Measurements from ENCODE around the gene MAGI2. TPM values are rescaled to one million over a fixed set of nuclear protein-coding genes. Genes with fewer than 3 reads are reported as not detected.

Gene MAGI2
- total and polyA plus RNA-seq, 2 donors (not counting 3 experiments of a cell fraction or from before 2014, with no cell fraction given), result 0.28 to 6.0 TPM

- Histone ChIP-seq H3K36me3 (ENCODE audit: control insufficient read depth in 2 of 2, extremely low read depth in 1 of 2, insufficient read depth in 2 of 2, low read length in 2 of 2) (no peaks in the 10 kb centered on the region), H3K4me3 (replicated peaks in 1 of 3; ENCODE audit: insufficient read depth in 1 of 3, low read depth in 1 of 3, low read length in 3 of 3) (no peak overlapping the region), H3K27ac (ENCODE audit: insufficient read depth, low read depth, low read length) (no peak overlapping the region), H4K20me1 (replicated peaks; ENCODE audit: control insufficient read depth, extremely low read depth, insufficient read depth, low read length) (no peaks in the 10 kb centered on the region), H3K9me1 (replicated peaks; ENCODE audit: control insufficient read depth, extremely low read depth, insufficient read depth, low read length) (no peaks in the 10 kb centered on the region), H3K9me3 (replicated peaks; ENCODE audit: control insufficient read depth, insufficient read depth, low read length) (no peaks in the 10 kb centered on the region), H3K4me1 (ENCODE audit: control insufficient read depth, extremely low read depth, insufficient read depth, low read length) (no peaks in the 10 kb centered on the region), H3K4me2 (ENCODE audit: insufficient read depth, low read length) (no peak overlapping the region), H3K9ac (replicated peaks; ENCODE audit: extremely low read depth, insufficient read depth, low read length) (no peak overlapping the region), H3K79me2 (ENCODE audit: control insufficient read depth, insufficient read depth, low read length) (no peaks in the 10 kb centered on the region), H3K27me3 (ENCODE audit: control insufficient read depth in 2 of 2, insufficient read depth in 2 of 2, low read length in 2 of 2) (no peaks in the 10 kb centered on the region), H2AFZ (ENCODE audit: low read depth, low read length) (no peak overlapping the region)
- TF ChIP-seq POLR2A (IDR thresholded peaks at IDR 0.05; ENCODE audit: low read depth, low read length) (no peak), EZH2 (IDR thresholded peaks at IDR 0.05; ENCODE audit: borderline replicate concordance, low read depth, low read length, severe bottlenecking) (no peak), JUN (IDR thresholded peaks at IDR 0.05; ENCODE audit: borderline replicate concordance, insufficient read depth, insufficient read length, low read depth) (no peak), FOS (IDR thresholded peaks at IDR 0.05; ENCODE audit: borderline replicate concordance, insufficient read depth, low read length) (no peak), MYC (IDR thresholded peaks at IDR 0.05; ENCODE audit: low read depth, low read length) (no peak), POLR2AphosphoS5 (IDR thresholded peaks at IDR 0.05; ENCODE audit: insufficient read depth, low read depth, low read length) (no peak), MAX (IDR thresholded peaks at IDR 0.05; ENCODE audit: insufficient read depth, insufficient read length) (no peak), GATA2 (IDR thresholded peaks at IDR 0.05; ENCODE audit: insufficient read depth, insufficient read length, low read depth, low read length) (no peak), CTCF (IDR thresholded peaks at IDR 0.05; ENCODE audit: extremely low read depth in 1 of 2, insufficient read depth in 1 of 2, low read depth in 1 of 2, low read length in 2 of 2) (no peak)
- FAIRE-seq (no peak), DNase-seq (ENCODE audit: low read depth, low spot score) (no peak)
- dilution Hi-C loops (cut with MboI; ENCODE audit: extremely low pct_ligation_motif_present, low sequenced_read_pairs) (no loop called here), intact Hi-C loops (cut with micrococcal nuclease) (no loop called here)
- no TSS peak for BruUV-seq (replicated peaks)
- ChIA-PET POLR2A (no interaction called here), CTCF (interaction anchor here (0.9 kb wide), 1 partner anchor 8 kb away, joined by 3 read pairs; no protein-coding TSS in a partner anchor)
These were observed 894.9 kb downstream of the MAGI2 start for GRCh38 chr7:78558566-78558965.
